ENCODE results near the gene IGSF9.

IGSF9 gene

DNA sequence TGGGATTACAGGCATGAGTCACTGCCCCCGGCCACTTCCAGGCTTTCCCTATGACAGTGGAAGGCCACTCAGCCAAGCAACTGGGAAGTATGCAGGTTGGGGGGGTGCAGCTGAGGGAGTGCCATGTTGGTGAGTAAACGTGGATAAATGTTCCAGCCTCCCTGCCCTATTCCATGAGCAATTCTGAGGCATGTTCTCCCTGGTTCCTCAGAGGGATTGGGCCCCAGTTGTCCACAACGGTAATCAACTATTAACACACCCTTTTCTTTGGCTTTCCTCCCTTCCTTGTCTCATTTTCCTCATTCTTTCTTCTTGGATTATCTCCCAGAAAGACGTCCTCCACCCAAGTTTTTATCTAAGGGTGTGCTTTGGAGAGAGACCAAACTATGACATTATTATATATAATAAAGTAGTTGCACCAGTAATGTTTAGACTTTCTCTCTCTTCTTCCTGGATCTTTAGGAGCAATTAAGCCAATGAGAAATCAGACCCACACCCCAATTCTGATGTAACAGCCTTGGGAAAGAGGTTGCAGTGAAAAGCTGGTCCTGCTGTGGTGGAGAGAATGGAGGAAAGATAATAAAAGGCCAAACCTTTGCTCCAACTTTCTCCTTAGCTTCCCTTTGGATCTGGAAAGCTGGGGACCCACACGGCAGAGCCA, 15.4 kb upstream of the IGSF9 start:
- Mint-ChIP-seq H3K4me1 (ENCODE audit: low read depth) (peaks cover 3% of the 10 kb centered on the region), H3K27me3 (ENCODE audit: low read depth) (peaks cover 25% of the 10 kb centered on the region), H3K36me3 (ENCODE audit: low read depth) (no peaks in the 10 kb centered on the region), H3K4me3 (no peak overlapping the region), H3K27ac (no peak overlapping the region), H3K9me3 (no peaks in the 10 kb centered on the region)

DNA sequence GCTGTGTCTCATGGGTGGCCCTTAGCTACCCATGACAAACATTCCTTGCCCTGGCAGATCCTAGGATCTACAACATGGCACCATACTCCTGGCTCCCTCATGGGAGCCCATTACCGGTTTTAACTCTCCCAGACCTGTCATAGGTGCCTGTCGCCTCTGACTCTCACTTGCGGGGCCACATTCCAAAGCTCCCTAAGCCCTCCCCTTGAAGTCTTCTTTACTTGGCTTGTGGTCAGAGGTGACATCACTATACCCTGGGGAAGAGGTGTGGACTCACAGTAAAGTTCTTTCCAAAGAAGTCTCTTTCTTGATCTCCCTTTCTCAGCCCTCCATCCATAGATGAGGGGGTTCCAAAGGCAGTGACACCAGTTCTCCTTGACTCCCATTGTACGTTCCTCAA, 14.0 kb upstream of the IGSF9 start:
- no peaks in the 10 kb centered on the region for H3K9me3 Mint-ChIP-seq
- peaks cover 24% of the 10 kb centered on the region for H3K27me3 Mint-ChIP-seq (ENCODE audit: low read depth)
- peaks cover 3% of the 10 kb centered on the region for H3K4me1 Mint-ChIP-seq (ENCODE audit: low read depth)

DNA sequence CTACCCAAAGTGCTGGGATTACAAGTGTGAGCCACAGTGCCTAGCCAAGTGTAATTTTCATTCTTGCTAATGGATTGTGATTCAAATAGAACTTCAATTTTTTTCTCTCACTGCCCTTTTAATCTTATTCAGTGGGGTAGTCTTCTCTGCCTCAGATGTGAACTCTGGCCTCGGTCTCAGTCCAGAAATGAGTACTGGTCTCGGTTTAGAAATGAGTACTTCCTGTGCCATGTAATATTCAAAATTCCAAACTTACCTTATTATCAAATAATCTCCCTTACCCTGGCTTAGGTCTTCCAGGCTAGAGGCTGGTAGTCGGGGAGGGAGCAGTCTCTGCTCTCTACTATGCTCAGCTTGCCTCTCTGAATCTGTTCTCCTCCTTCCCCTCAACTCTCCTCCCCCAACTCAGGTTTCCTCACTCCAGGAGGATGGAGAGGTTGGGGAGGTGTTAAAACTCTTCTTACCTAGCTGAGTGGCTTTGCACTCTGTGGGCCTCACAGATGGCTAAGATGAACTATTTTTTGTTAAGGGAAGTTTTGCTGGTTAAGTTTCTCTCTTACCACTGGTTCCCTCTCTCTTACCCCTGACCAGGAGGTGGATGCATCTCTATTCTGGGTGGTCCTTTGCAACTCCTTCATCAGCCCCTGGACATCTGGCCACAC, 13.4 kb upstream of the IGSF9 start:
- H3K27ac Mint-ChIP-seq = no peak overlapping the region
- H3K36me3 Mint-ChIP-seq (ENCODE audit: low read depth) = no peaks in the 10 kb centered on the region
- peaks cover 3% of the 10 kb centered on the region for H3K4me1 Mint-ChIP-seq (ENCODE audit: low read depth)
- no peak overlapping the region for H3K4me3 Mint-ChIP-seq
- peaks cover 26% of the 10 kb centered on the region for H3K27me3 Mint-ChIP-seq (ENCODE audit: low read depth)
- H3K9me3 Mint-ChIP-seq = no peaks in the 10 kb centered on the region

More for the DNA sequence above, 14.0 kb upstream of the IGSF9 start:
- H3K4me3 Mint-ChIP-seq = no peak overlapping the region
- H3K36me3 Mint-ChIP-seq (ENCODE audit: low read depth) = no peaks in the 10 kb centered on the region
- no peak overlapping the region for H3K27ac Mint-ChIP-seq

DNA sequence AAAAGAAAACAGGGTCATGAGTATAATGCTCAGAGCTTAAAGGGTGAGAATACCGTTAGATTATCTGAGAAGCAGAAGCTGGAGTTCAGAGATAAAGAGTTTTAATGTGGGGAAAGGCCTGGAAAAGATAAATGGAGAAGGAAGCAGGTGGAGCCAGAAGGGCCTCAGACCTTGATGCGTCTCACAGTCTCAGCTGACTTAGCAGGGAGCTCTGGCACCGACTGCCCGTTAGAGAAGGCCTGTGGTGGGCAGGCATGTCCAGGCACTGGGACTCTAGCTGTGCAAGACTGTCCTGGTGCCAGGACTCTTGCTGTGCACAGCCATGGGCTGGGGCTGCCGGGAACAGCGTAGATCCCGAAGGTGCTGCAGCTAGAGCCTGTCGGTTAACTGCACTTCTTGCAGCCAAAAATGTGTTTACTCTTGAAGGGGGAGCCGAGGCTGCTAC, 12.4 kb upstream of the IGSF9 start:
- Mint-ChIP-seq H3K4me1 (ENCODE audit: low read depth) (peaks cover 3% of the 10 kb centered on the region), H3K36me3 (ENCODE audit: low read depth) (no peaks in the 10 kb centered on the region), H3K27ac (no peak overlapping the region), H3K4me3 (no peak overlapping the region), H3K9me3 (no peaks in the 10 kb centered on the region), H3K27me3 (ENCODE audit: low read depth) (peaks cover 33% of the 10 kb centered on the region)

DNA sequence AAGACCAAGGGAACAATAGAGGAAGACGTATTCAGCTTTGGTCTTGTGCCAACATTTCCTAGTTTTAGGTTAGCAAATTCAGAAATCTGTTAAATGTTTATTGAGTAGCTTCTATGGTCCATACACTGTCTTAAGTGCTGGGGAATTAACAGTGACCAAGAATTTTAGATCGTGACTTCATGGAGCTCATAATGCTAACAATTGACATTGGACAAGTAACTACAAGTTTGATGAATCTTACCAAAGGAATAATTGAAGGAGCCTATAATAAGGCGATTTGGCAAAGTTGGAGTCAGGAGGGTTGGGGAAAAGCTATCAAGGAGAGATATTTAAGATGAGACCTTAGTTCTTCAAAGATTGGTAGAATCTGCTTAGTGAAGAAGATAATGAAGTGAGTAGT, 10.0 kb upstream of the IGSF9 start:
- no peak overlapping the region for H3K27ac Mint-ChIP-seq
- H3K4me3 Mint-ChIP-seq = no peak overlapping the region
- peaks cover 4% of the 10 kb centered on the region for H3K4me1 Mint-ChIP-seq (ENCODE audit: low read depth)
- H3K9me3 Mint-ChIP-seq = no peaks in the 10 kb centered on the region
- peaks cover 49% of the 10 kb centered on the region for H3K27me3 Mint-ChIP-seq (ENCODE audit: low read depth)
- H3K36me3 Mint-ChIP-seq (ENCODE audit: low read depth) = no peaks in the 10 kb centered on the region

DNA sequence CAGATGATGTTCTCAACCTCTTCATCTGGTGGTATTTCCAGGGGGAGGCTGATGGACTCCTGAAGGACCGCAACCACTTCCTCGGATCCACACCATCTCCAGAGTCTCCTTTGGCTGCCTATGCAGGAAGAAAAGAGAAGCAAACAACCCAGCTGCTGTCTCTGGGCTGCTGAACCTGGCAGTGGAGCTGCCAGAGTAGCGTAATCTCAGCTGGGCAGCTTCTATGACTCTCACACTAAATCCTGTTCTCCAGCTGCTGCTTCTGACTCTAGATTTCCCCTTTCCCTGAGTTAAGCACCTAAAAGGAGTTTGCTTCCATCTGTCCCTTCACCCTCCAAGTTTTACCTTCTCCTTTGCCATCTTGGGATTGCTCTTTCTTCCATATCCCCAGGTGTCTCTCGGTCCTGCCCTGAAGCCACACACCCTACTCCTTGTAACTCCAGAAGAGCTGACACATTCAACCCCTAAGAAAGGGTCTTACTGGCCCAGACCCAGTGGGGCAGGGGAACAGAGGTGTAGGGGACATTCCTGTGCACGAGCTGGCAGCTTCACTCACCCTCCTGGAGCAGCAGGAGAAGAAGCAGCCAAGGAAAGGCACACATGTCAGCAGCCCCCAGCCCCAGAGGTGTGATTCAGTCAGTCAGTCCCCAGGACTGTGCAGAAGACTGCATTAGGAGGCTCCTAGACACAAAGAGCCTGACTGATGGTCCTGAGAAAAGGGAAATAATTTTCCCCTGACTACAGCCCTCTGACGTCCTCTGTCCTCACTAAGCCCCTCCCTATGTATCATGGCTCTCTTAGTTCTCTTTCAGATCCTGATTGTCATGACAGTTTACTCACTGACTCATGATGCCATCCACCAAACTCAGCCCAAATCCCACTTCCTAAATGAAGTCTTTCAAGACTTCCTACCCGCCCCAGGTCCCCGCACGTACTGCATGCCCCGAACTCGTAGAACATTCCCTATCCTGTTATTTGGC, 8.4 kb upstream of the IGSF9 start, which contains the start of gene SLAMF9:
SLAMF9 (minus strand) TSS at position 702 of the 980 bp plus-strand sequence; CDS start at position 602, 100 bp downstream.
- Mint-ChIP-seq H3K27ac (no peak within 1 kb of the TSS), H3K4me3 (no peak within 1 kb of the TSS), H3K4me1 (ENCODE audit: low read depth) (peaks cover 2% of the 10 kb centered on the region), H3K27me3 (ENCODE audit: low read depth) (peaks cover 63% of the 10 kb centered on the region), H3K36me3 (ENCODE audit: low read depth) (no peaks in the 10 kb centered on the region), H3K9me3 (no peaks in the 10 kb centered on the region)

DNA sequence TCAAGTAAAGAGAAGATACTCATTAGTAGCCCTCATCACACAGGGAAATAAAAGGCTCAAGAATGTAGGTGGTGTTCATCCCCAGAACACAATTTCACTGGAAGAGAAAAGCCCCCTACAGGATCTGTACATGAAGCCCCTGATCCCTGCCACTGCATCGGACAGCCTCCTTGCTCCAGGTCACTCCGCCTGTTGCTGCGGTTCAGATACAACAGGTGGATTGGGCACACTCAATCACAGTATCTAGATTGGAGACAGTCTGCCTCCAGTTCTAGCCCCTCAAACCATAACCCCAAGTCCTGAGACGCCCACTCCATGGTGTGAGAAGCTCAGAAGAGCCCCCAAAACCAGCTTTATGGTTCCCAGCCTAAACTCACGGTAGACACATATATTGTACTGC, 7.5 kb upstream of the IGSF9 start:
- Mint-ChIP-seq H3K27ac (no peak overlapping the region), H3K4me3 (no peak overlapping the region), H3K4me1 (ENCODE audit: low read depth) (peaks cover 2% of the 10 kb centered on the region), H3K36me3 (ENCODE audit: low read depth) (no peaks in the 10 kb centered on the region), H3K9me3 (no peaks in the 10 kb centered on the region), H3K27me3 (ENCODE audit: low read depth) (peaks cover 69% of the 10 kb centered on the region)

DNA sequence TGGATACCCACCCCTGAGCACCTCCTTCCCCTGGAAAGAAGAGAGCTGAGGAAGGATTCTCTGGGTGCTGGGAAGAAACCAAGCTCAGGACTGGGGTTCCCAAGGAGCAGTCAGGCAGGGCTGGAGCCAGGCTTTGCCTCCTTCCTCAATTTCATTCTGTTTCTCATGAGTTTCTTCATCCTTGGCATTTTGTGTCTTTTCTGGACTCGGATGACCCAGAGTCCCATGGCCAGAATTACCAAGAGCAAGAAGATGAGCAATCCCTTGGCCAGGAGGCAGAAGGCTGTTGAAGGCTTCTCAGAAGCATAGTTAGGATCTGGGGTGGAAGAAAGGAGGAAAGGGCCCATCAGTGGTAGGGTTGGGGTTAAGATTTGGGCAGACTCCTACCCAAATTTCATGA, 6.1 kb upstream of the IGSF9 start:
- H3K9me3 Mint-ChIP-seq = no peaks in the 10 kb centered on the region
- H3K27me3 Mint-ChIP-seq (ENCODE audit: low read depth) = peaks cover 80% of the 10 kb centered on the region
- no peaks in the 10 kb centered on the region for H3K36me3 Mint-ChIP-seq (ENCODE audit: low read depth)
- H3K27ac Mint-ChIP-seq = no peak overlapping the region
- H3K4me1 Mint-ChIP-seq (ENCODE audit: low read depth) = peaks cover 2% of the 10 kb centered on the region
- no peak overlapping the region for H3K4me3 Mint-ChIP-seq

DNA sequence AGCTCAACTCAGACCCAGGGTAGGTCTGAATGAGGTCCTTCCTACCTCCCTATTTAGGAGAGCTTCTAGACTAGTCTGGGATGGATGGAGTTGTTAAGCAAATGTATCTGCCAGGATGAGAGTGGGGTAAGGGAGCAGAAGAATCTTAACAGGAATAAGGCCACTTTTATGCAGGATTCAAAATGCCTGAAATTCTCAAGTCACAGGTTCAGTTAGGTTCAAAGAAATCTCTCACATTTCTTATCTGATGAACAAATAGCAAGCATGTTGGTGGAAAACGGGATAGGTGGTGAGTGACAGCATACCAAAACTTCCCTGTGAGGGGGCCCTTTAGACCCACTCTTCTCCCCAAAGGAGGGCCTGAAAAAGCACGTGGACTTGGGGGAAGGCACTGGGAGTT, 5.6 kb upstream of the IGSF9 start:
- no peaks in the 10 kb centered on the region for H3K36me3 Mint-ChIP-seq (ENCODE audit: low read depth)
- peaks cover 82% of the 10 kb centered on the region for H3K27me3 Mint-ChIP-seq (ENCODE audit: low read depth)
- no peak overlapping the region for H3K27ac Mint-ChIP-seq
- H3K9me3 Mint-ChIP-seq = no peaks in the 10 kb centered on the region
- H3K4me1 Mint-ChIP-seq (ENCODE audit: low read depth) = peaks cover 2% of the 10 kb centered on the region
- no peak overlapping the region for H3K4me3 Mint-ChIP-seq

DNA sequence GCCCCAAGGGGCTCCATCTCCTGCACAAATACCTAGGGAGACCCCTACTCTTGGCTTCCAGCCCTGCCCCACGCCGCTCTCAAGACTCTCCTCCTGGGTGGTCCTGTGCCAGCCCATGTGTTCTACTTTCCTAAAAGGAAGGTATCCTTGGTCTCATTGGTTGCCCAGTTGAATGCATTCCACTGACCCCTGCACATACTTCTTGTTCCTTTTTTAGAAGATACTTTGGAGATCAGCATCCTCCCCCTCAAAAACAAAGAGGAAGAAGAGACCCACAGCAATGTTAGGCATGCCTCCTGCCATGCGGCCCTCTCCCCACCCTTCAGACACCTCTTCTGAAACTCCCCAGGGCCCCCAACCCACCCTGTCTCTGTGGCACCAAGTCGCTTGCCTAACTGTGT, 4.6 kb upstream of the IGSF9 start:
- Mint-ChIP-seq H3K4me3 (no peak overlapping the region), H3K9me3 (no peaks in the 10 kb centered on the region), H3K36me3 (ENCODE audit: low read depth) (no peaks in the 10 kb centered on the region), H3K27me3 (ENCODE audit: low read depth) (peaks cover 84% of the 10 kb centered on the region), H3K4me1 (ENCODE audit: low read depth) (peaks cover 5% of the 10 kb centered on the region), H3K27ac (no peak overlapping the region)

DNA sequence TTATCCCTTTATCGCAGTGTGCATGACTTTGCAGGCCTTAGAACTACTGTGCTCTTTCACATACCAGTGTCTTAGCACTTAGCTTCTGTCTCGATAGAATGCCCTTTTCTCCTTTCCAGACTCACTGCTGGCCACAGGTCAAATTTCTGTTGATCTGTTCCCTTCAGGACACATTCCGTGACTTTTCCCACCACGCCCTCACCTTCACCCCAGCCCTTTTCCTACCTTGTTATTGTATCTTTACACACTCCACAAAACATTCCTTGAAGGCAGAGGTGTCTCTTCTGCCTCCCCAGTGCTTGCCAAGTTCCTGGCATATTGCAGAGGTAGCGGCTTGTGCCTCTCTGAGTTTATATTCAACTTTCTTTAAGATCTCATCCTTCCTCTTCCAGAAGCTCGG, 3.7 kb upstream of the IGSF9 start:
- Mint-ChIP-seq H3K36me3 (ENCODE audit: low read depth) (no peaks in the 10 kb centered on the region), H3K4me1 (ENCODE audit: low read depth) (peaks cover 5% of the 10 kb centered on the region), H3K27ac (no peak overlapping the region), H3K9me3 (no peaks in the 10 kb centered on the region), H3K4me3 (no peak overlapping the region), H3K27me3 (ENCODE audit: low read depth) (peaks cover 87% of the 10 kb centered on the region)

DNA sequence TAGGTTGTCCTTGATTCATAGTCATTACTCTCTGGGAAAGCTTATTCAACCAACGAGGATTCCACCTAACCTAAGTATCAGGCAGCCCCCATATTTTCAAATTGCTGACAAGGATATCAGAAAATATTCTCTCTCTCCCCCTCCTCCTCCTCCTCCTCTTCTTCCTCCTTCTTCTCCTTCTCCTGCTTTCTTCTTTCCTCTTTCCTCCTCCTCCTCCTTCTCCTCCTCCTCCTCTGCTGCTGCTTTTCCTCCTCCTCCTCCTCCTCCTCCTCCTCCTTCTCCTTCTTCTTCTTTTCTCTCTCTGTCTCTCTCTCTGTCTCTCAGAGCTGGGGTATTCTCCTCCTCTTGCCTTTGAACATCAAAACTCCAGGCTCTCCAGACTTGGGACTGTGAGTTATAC, 2.5 kb upstream of the IGSF9 start:
- Mint-ChIP-seq H3K27me3 (ENCODE audit: low read depth) (peaks cover 87% of the 10 kb centered on the region), H3K9me3 (no peaks in the 10 kb centered on the region), H3K36me3 (ENCODE audit: low read depth) (no peaks in the 10 kb centered on the region), H3K27ac (no peak overlapping the region), H3K4me1 (ENCODE audit: low read depth) (peaks cover 5% of the 10 kb centered on the region), H3K4me3 (no peak overlapping the region)

DNA sequence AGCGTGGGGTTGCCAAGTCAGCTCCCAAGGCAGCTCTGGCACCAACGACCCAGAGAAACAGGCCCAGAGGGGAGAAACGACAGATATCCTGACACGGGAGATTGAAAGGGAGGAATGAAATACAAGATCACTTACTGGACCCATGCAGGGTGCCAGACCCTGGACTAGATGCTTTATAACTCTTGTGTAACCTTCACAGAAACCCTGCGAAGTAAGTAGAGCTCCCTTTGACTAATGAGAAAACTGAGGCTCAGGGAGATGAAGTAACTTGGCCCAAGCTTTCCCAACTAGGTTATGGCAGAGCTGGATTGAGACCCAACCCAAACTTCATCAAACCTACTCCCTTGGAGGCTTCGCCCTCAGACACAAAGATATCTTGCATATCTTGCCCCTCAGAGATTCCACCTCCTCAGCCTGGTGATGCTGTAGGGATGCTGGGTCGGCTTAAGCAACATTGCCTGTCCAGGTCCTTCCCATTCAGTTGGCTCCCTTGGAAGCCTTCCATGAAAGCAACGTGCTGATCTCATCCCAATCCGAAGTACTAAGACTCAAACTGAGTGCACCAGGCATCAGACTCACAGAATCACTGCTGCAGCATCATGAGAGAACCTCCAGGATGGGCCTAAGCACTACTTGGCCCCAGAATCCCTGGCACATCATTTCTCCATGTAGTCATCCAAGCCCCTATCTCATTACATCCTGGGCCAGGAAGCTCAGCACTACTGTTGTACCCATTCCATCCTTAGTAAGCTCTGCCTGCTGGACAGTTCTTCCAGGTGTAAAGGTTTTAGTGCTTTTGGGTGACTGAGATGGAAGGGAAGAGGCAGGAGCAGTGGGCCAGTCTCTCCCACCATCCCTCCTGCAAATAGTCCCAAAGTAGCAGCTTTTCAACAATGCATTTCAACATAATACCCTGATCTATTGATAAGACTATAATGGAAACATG, 1.1 kb upstream of the IGSF9 start:
- no peaks in the 10 kb centered on the region for H3K36me3 Mint-ChIP-seq (ENCODE audit: low read depth)
- no peak overlapping the region for H3K27ac Mint-ChIP-seq
- H3K9me3 Mint-ChIP-seq = no peaks in the 10 kb centered on the region
- no peak overlapping the region for H3K4me3 Mint-ChIP-seq
- H3K27me3 Mint-ChIP-seq (ENCODE audit: low read depth) = peaks cover 81% of the 10 kb centered on the region
- H3K4me1 Mint-ChIP-seq (ENCODE audit: low read depth) = peaks cover 5% of the 10 kb centered on the region

Data from T-helper 1 cell treated with Interleukin-12 subunit alpha and Interleukin-12 subunit beta and Interleukin-4 antibody, amounts not matched to agents 30 μg/mL and 1 μg/mL, for 36 hours (primary cell).